ENCODE results near the gene NKAPL.

Gene NKAPL
- total RNA-seq, result 0 to 0.31 (median 0) reads per million in 4 donors

GRCh38 chr6:28258877-28259777 lies at the start of gene NKAPL:
Gene NKAPL (plus strand): TSS chr6:28259297. CDS start chr6:28259372, 75 bp downstream.
- peak in 4 of 5 donors; percentile 10 to 52 (median 21) for DNase-seq

GRCh38 chr6:28209753-28210535 lies 49.2 kb upstream of the NKAPL start:
- no peak for DNase-seq

- no peak for DNase-seq
Measured at GRCh38 chr6:28211840-28212509, 47.1 kb upstream of the NKAPL start.

GRCh38 chr6:28212510-28213212 lies 46.4 kb upstream of the NKAPL start:
- DNase-seq, result peak in 1 of 5 donors; percentile 32

GRCh38 chr6:28213213-28213523 lies 45.9 kb upstream of the NKAPL start:
- no peak for DNase-seq

- no peak for DNase-seq
Measured at GRCh38 chr6:28215425-28215824, 43.7 kb upstream of the NKAPL start.

- DNase-seq, result no peak
Measured at GRCh38 chr6:28217890-28218289, 41.2 kb upstream of the NKAPL start.

- DNase-seq, result peak in 1 of 5 donors; percentile 35
Measured at GRCh38 chr6:28218312-28219248, 40.5 kb upstream of the NKAPL start.

- DNase-seq, result no peak
Measured at GRCh38 chr6:28220257-28221133, 38.6 kb upstream of the NKAPL start.

GRCh38 chr6:28224131-28225055 lies 34.7 kb upstream of the NKAPL start:
- DNase-seq, result no peak

GRCh38 chr6:28225056-28225834 lies 33.9 kb upstream of the NKAPL start, which contains the start of gene ZSCAN9:
Gene ZSCAN9 (plus strand): TSS chr6:28225275. CDS start chr6:28227085, 1,810 bp downstream.
- DNase-seq, result peak in 2 of 5 donors; percentile 5 to 61

GRCh38 chr6:28226460-28226859 lies 32.6 kb upstream of the NKAPL start:
- no peak for DNase-seq

GRCh38 chr6:28232785-28233184 lies 26.3 kb upstream of the NKAPL start:
- no peak for DNase-seq

- DNase-seq, result no peak
Measured at GRCh38 chr6:28235912-28236452, 23.1 kb upstream of the NKAPL start.

- no peak for DNase-seq
Measured at GRCh38 chr6:28239636-28240035, 19.5 kb upstream of the NKAPL start.

- no peak for DNase-seq
Measured at GRCh38 chr6:28240471-28240870, 18.6 kb upstream of the NKAPL start.

- DNase-seq, result no peak
Measured at GRCh38 chr6:28243946-28244345, 15.2 kb upstream of the NKAPL start.

Data from T-helper 1 cell (primary cell).